ENCODE results near the gene TTLL7.

The TTLL7 gene

DNA sequence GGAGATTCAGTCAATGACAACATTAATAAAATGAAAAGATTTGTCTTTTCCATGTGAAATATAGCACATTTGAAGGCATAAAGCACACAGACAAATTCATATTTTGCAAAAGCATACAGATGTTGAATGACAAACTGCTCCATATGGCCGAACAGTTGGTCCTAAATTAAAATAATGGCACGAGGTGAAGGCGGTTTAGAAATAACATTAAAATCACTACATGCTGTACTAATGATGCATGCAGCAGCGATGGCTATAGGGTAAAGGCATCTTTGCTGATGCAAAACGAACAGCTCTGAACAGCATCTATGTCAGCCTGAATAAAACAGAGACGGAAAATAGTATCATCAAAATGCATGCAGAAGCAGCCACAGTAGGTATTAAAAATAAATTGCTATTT lies 102.6 kb downstream of the TTLL7 start:
- POLR2A ChIA-PET = no interaction called here
- Histone ChIP-seq H3K4me3 (ENCODE audit: control insufficient read depth in 1 of 7, extremely low read depth in 1 of 7, insufficient read depth in 4 of 7, low read depth in 2 of 7, low read length in 6 of 7) (no peak overlapping the region), H3K27ac (ENCODE audit: insufficient read depth in 1 of 2, low read depth in 1 of 2, low read length in 2 of 2, poor library complexity in 1 of 2, severe bottlenecking in 2 of 2) (no peak overlapping the region), H3K9me3 (ENCODE audit: control extremely low read depth in 1 of 5, control insufficient read depth in 4 of 5, insufficient read depth in 2 of 5, low read depth in 1 of 5, low read length in 4 of 5) (no peaks in the 10 kb centered on the region), H3K27me3 (replicated peaks in 2 of 5; ENCODE audit: control insufficient read depth in 4 of 5, insufficient read depth in 5 of 5, low read length in 4 of 5) (no peaks in the 10 kb centered on the region), H3K36me3 (ENCODE audit: control insufficient read depth in 4 of 4, insufficient read depth in 4 of 4, low read length in 3 of 4) (no peaks in the 10 kb centered on the region), H3K4me1 (ENCODE audit: control extremely low read depth in 1 of 4, control insufficient read depth in 4 of 4, insufficient read depth in 4 of 4, low read length in 3 of 4) (no peaks in the 10 kb centered on the region)
- no peak for DNase-seq
- WGBS (ENCODE audit: insufficient coverage) = 100% methylated on average over 5 of the region's 6 CpGs
- CTCF ChIA-PET = interaction anchor here (2.1 kb wide), 1 partner anchor 10 kb away, joined by 6 read pairs; no protein-coding TSS in a partner anchor

DNA sequence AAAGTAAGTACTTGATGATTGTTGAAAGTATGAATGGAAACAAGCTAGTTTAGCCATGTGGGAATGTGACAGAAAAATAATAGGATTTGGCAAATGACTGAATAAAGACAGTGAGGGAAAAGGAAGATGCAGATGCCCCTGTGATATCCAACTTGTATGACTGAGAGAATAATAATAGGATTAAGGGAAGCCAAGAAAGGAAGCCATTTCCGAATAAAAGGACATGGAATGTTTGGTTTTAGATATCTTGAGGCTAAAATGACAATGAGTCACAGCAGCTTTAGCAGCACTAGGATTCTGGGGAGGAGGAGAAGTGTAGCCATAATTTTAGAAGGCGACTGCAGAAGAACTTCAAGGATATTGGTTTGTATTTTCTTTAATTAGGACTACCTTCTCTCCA lies 109.2 kb downstream of the TTLL7 start:
- Histone ChIP-seq H3K4me3 (ENCODE audit: control insufficient read depth in 1 of 7, extremely low read depth in 1 of 7, insufficient read depth in 4 of 7, low read depth in 2 of 7, low read length in 6 of 7) (no peak overlapping the region), H3K9me3 (ENCODE audit: control extremely low read depth in 1 of 5, control insufficient read depth in 4 of 5, insufficient read depth in 2 of 5, low read depth in 1 of 5, low read length in 4 of 5) (no peaks in the 10 kb centered on the region), H3K27me3 (replicated peaks in 2 of 5; ENCODE audit: control insufficient read depth in 4 of 5, insufficient read depth in 5 of 5, low read length in 4 of 5) (no peaks in the 10 kb centered on the region), H3K4me1 (ENCODE audit: control extremely low read depth in 1 of 4, control insufficient read depth in 4 of 4, insufficient read depth in 4 of 4, low read length in 3 of 4) (no peaks in the 10 kb centered on the region), H3K36me3 (ENCODE audit: control insufficient read depth in 4 of 4, insufficient read depth in 4 of 4, low read length in 3 of 4) (peaks cover 0 to 4% (median 0%) of the 10 kb centered on the region in 4 experiments), H3K27ac (ENCODE audit: insufficient read depth in 1 of 2, low read depth in 1 of 2, low read length in 2 of 2, poor library complexity in 1 of 2, severe bottlenecking in 2 of 2) (no peak overlapping the region)
- DNase-seq = no peak
- ChIA-PET POLR2A (no interaction called here), CTCF (no interaction called here)
- 100% methylated on average over 1 of the region's 2 CpGs for WGBS (ENCODE audit: insufficient coverage)

DNA sequence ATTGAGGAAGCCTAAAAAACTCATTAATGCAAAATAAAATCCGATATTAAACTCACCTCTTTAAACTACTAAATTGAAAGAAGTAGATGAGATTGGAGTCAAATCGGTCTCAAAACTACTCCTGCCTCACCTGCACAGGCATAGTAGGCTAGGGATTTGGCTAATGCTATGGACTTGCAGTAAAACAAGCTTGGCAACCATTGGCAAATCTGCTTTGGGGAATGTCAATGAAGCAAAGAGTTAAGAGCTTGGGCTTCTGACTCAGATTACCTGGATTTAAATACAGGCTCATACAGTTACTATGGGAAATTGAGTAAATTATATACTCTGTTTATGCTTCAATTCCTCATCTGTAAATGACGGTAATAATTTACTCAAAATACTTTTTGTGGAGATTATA lies 111.4 kb downstream of the TTLL7 start:
- Histone ChIP-seq H3K27me3 (replicated peaks in 2 of 5; ENCODE audit: control insufficient read depth in 4 of 5, insufficient read depth in 5 of 5, low read length in 4 of 5) (no peaks in the 10 kb centered on the region), H3K36me3 (ENCODE audit: control insufficient read depth in 4 of 4, insufficient read depth in 4 of 4, low read length in 3 of 4) (peaks cover 0 to 4% (median 0%) of the 10 kb centered on the region in 4 experiments), H3K4me1 (ENCODE audit: control extremely low read depth in 1 of 4, control insufficient read depth in 4 of 4, insufficient read depth in 4 of 4, low read length in 3 of 4) (no peaks in the 10 kb centered on the region), H3K9me3 (ENCODE audit: control extremely low read depth in 1 of 5, control insufficient read depth in 4 of 5, insufficient read depth in 2 of 5, low read depth in 1 of 5, low read length in 4 of 5) (no peaks in the 10 kb centered on the region), H3K27ac (ENCODE audit: insufficient read depth in 1 of 2, low read depth in 1 of 2, low read length in 2 of 2, poor library complexity in 1 of 2, severe bottlenecking in 2 of 2) (no peak overlapping the region), H3K4me3 (ENCODE audit: control insufficient read depth in 1 of 7, extremely low read depth in 1 of 7, insufficient read depth in 4 of 7, low read depth in 2 of 7, low read length in 6 of 7) (no peak overlapping the region)
- no CpG with 5 or more reads among the region's 3 CpGs for WGBS (ENCODE audit: insufficient coverage)
- POLR2A ChIA-PET = no interaction called here
- DNase-seq = no peak
- CTCF ChIA-PET = no interaction called here

DNA sequence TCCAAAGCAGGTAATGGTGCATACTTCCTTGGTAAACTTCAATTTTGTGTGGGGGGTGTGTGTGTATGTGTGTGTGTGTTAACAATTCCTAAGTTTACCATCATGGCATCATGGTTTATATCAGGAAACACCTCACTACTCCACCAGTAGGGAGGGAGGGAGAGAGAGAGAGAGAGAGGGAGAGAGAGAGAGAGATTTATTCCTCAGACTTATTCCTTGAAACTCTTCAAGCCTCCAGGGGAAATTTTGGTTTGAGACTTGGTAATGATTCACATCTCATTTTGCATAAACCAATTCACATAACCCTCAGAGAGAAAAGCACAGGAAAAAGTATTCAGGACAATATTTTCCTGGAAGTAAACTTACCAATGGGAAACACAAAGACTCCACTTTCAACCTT lies 115.0 kb downstream of the TTLL7 start:
- CTCF ChIA-PET = interaction anchor here (0.7 kb wide), 1 partner anchor 391 kb away, joined by 3 read pairs; no protein-coding TSS in a partner anchor
- Histone ChIP-seq H3K4me3 (ENCODE audit: control insufficient read depth in 1 of 7, extremely low read depth in 1 of 7, insufficient read depth in 4 of 7, low read depth in 2 of 7, low read length in 6 of 7) (no peak overlapping the region), H3K9me3 (ENCODE audit: control extremely low read depth in 1 of 5, control insufficient read depth in 4 of 5, insufficient read depth in 2 of 5, low read depth in 1 of 5, low read length in 4 of 5) (no peaks in the 10 kb centered on the region), H3K27me3 (replicated peaks in 2 of 5; ENCODE audit: control insufficient read depth in 4 of 5, insufficient read depth in 5 of 5, low read length in 4 of 5) (no peaks in the 10 kb centered on the region), H3K27ac (ENCODE audit: insufficient read depth in 1 of 2, low read depth in 1 of 2, low read length in 2 of 2, poor library complexity in 1 of 2, severe bottlenecking in 2 of 2) (no peak overlapping the region), H3K4me1 (ENCODE audit: control extremely low read depth in 1 of 4, control insufficient read depth in 4 of 4, insufficient read depth in 4 of 4, low read length in 3 of 4) (no peaks in the 10 kb centered on the region), H3K36me3 (ENCODE audit: control insufficient read depth in 4 of 4, insufficient read depth in 4 of 4, low read length in 3 of 4) (peaks cover 0 to 4% (median 0%) of the 10 kb centered on the region in 4 experiments)
- POLR2A ChIA-PET = no interaction called here
- no peak for DNase-seq

DNA sequence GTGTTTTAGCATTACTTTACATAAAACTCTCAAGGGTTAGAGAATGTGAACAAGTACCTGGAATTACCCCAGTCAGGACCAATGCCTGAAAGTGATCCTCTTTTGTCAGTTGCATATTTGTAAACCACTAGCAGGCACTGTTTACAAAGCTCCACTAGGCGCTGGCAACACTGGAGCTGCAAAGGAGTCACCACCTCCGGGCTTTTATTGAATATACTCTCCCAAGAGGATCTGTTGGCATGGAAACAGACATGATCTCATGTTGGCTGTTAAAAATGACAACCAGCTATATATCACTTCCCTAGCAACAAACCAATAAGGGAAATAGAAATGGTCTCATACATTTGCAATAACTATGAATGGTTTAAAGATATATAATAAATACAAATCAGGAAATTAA lies 116.0 kb downstream of the TTLL7 start:
- ChIA-PET CTCF (no interaction called here), POLR2A (no interaction called here)
- H3K27ac ChIP-seq (ENCODE audit: insufficient read depth in 1 of 2, low read depth in 1 of 2, low read length in 2 of 2, poor library complexity in 1 of 2, severe bottlenecking in 2 of 2) = no peak overlapping the region
- H3K4me3 ChIP-seq (ENCODE audit: control insufficient read depth in 1 of 7, extremely low read depth in 1 of 7, insufficient read depth in 4 of 7, low read depth in 2 of 7, low read length in 6 of 7) = no peak overlapping the region
- H3K27me3 ChIP-seq (replicated peaks in 2 of 5; ENCODE audit: control insufficient read depth in 4 of 5, insufficient read depth in 5 of 5, low read length in 4 of 5) = no peaks in the 10 kb centered on the region
- H3K9me3 ChIP-seq (ENCODE audit: control extremely low read depth in 1 of 5, control insufficient read depth in 4 of 5, insufficient read depth in 2 of 5, low read depth in 1 of 5, low read length in 4 of 5) = no peaks in the 10 kb centered on the region
- peak in 2 of 3 donors; percentile 31 to 47 for DNase-seq
- no peaks in the 10 kb centered on the region for H3K36me3 ChIP-seq (ENCODE audit: control insufficient read depth in 4 of 4, insufficient read depth in 4 of 4, low read length in 3 of 4)
- 100% methylated on average over 1 of the region's 2 CpGs for whole genome bisulfite sequencing (ENCODE audit: insufficient coverage)
- H3K4me1 ChIP-seq (ENCODE audit: control extremely low read depth in 1 of 4, control insufficient read depth in 4 of 4, insufficient read depth in 4 of 4, low read length in 3 of 4) = no peaks in the 10 kb centered on the region

DNA sequence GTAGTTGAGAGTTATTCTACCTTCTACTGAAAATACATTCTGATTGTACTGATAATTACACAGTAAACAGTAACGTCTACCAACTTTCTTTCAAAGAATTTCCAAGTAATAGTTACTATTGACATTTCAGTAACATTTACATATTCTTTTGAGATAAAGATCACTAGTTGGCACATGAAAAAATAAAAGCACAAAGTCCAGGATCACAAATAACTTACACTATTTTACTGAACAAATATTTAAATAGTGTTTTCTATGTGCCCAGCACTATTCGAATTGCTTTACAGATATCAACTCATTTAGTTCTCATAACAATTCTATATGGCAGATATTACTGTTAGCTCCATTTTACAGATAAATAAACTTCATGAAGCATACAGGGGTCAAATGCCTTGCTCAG lies 126.4 kb downstream of the TTLL7 start:
- ChIA-PET POLR2A (no interaction called here), CTCF (no interaction called here)
- DNase-seq = no peak
- Histone ChIP-seq H3K27ac (ENCODE audit: insufficient read depth in 1 of 2, low read depth in 1 of 2, low read length in 2 of 2, poor library complexity in 1 of 2, severe bottlenecking in 2 of 2) (no peak overlapping the region), H3K36me3 (ENCODE audit: control insufficient read depth in 4 of 4, insufficient read depth in 4 of 4, low read length in 3 of 4) (no peaks in the 10 kb centered on the region), H3K27me3 (replicated peaks in 2 of 5; ENCODE audit: control insufficient read depth in 4 of 5, insufficient read depth in 5 of 5, low read length in 4 of 5) (no peaks in the 10 kb centered on the region), H3K4me1 (ENCODE audit: control extremely low read depth in 1 of 4, control insufficient read depth in 4 of 4, insufficient read depth in 4 of 4, low read length in 3 of 4) (no peaks in the 10 kb centered on the region), H3K4me3 (ENCODE audit: control insufficient read depth in 1 of 7, extremely low read depth in 1 of 7, insufficient read depth in 4 of 7, low read depth in 2 of 7, low read length in 6 of 7) (no peak overlapping the region), H3K9me3 (ENCODE audit: control extremely low read depth in 1 of 5, control insufficient read depth in 4 of 5, insufficient read depth in 2 of 5, low read depth in 1 of 5, low read length in 4 of 5) (no peaks in the 10 kb centered on the region)
- WGBS (ENCODE audit: insufficient coverage) = 100% methylated on average over 1 of the region's 2 CpGs

DNA sequence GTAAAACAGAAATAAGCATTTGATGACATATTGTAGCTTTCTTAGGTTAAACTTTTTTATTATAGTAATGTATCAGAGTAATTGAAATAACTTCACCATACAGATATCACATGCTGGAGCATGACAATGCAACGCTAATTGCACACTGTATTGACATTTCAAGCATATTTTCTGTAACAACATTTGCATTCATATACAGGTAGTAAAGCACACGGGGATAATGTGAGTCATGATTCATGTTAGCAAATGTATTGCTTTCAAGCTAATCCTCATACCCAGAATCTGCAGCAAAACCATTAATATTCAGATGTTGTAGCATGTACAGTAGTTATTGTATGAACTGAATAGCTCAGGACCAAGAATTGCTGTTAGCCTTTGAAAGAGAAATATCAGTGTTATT lies 133.9 kb downstream of the TTLL7 start:
- Histone ChIP-seq H3K9me3 (ENCODE audit: control extremely low read depth in 1 of 5, control insufficient read depth in 4 of 5, insufficient read depth in 2 of 5, low read depth in 1 of 5, low read length in 4 of 5) (no peaks in the 10 kb centered on the region), H3K4me3 (ENCODE audit: control insufficient read depth in 1 of 7, extremely low read depth in 1 of 7, insufficient read depth in 4 of 7, low read depth in 2 of 7, low read length in 6 of 7) (no peak overlapping the region), H3K4me1 (ENCODE audit: control extremely low read depth in 1 of 4, control insufficient read depth in 4 of 4, insufficient read depth in 4 of 4, low read length in 3 of 4) (peaks cover 0 to 9% (median 6%) of the 10 kb centered on the region in 4 experiments), H3K36me3 (ENCODE audit: control insufficient read depth in 4 of 4, insufficient read depth in 4 of 4, low read length in 3 of 4) (no peaks in the 10 kb centered on the region), H3K27me3 (replicated peaks in 2 of 5; ENCODE audit: control insufficient read depth in 4 of 5, insufficient read depth in 5 of 5, low read length in 4 of 5) (no peaks in the 10 kb centered on the region), H3K27ac (ENCODE audit: insufficient read depth in 1 of 2, low read depth in 1 of 2, low read length in 2 of 2, poor library complexity in 1 of 2, severe bottlenecking in 2 of 2) (no peak overlapping the region)
- CTCF ChIA-PET = no interaction called here
- DNase-seq = no peak
- POLR2A ChIA-PET = no interaction called here
- no CpG with 5 or more reads among the region's 2 CpGs for WGBS (ENCODE audit: insufficient coverage)
